Thoracic aorta (tissue), 2 donors: ENCODE measurements around the gene RBFOX2. TPM values are rescaled to one million over a fixed set of nuclear protein-coding genes. Genes with fewer than 3 reads are reported as not detected.

Experiments
- ATAC-seq: fragments of 150-250 bp; one replicate; pipeline ENCODE4 v1.8.0; 2017; ENCODE audit warnings: low read depth; ENCODE audit not compliant: insufficient number of reproducible peaks, low FRiP score
- DNase-seq: peaks from one replicate; pipeline ENCODE4 v3.0.0-alpha.2; 2020; ENCODE audit warnings: low spot score
- H3K27ac ChIP-seq, 2 donors: fragments of 200-600 bp; sonication (generic); 1 replicate in 1 of 2; 2 replicates in 1 of 2; pipeline ENCODE4 v1.5.1; 2016; ENCODE audit warnings: mild to moderate bottlenecking in 2 of 2, moderate library complexity in 2 of 2
- H3K27me3 ChIP-seq: fragments of 200-600 bp; sonication (generic); replicated peaks from 2 replicates; pipeline ENCODE4 v1.6.0; 2016; ENCODE audit warnings: mild to moderate bottlenecking; ENCODE audit not compliant: insufficient read depth
- H3K36me3 ChIP-seq: fragments of 200-600 bp; sonication (generic); one replicate; pipeline ENCODE4 v1.5.1; 2016
- H3K4me1 ChIP-seq, 2 donors: fragments of 200-600 bp; sonication (generic); 1 replicate in 1 of 2; 2 replicates in 1 of 2; pipeline versions ENCODE4 v1.5.1 to v1.6.0; 2016; ENCODE audit warnings: low read depth in 2 of 2, mild to moderate bottlenecking in 1 of 2; ENCODE audit not compliant: control insufficient read depth in 1 of 2
- H3K4me3 ChIP-seq: fragments of 200-600 bp; sonication (generic); 2 replicates; pipeline ENCODE4 v1.5.1; 2016; ENCODE audit warnings: mild to moderate bottlenecking
- H3K9me3 ChIP-seq: fragments of 200-600 bp; sonication (generic); 2 replicates; pipeline ENCODE4 v1.5.1; 2016
- CTCF ChIP-seq: fragments of 200-600 bp; sonication (generic); IDR thresholded peaks from one replicate; pipeline ENCODE4 v1.5.1; 2019; ENCODE audit warnings: antibody characterized with exemption
- total RNA-seq, 2 donors: library from RNA; depleted of rRNA; stranded (reverse); fragments of >200 nt; gene quantifications; one replicate each; pipeline versions ENCODE4 v1.1.0 to v1.2.3, GENCODE V29; 2016

RBFOX2 gene
- total RNA-seq, 2 donors from 2014 or later = 117 to 143 TPM

GRCh38 chr22:35824256-35824655 lies 204.4 kb downstream of the RBFOX2 start:
- TF ChIP-seq CTCF = no peak
- no peaks in the 10 kb centered on the region for H3K27me3 ChIP-seq
- ATAC-seq = no peak
- no peak overlapping the region for H3K27ac ChIP-seq
- H3K4me1 ChIP-seq = peaks cover 4 to 37% of the 10 kb centered on the region in 2 donors
- no peaks in the 10 kb centered on the region for H3K36me3 ChIP-seq
- no peaks in the 10 kb centered on the region for H3K9me3 ChIP-seq
- DNase-seq = no peak
- no peak overlapping the region for H3K4me3 ChIP-seq

GRCh38 chr22:35821654-35822053 lies 207.0 kb downstream of the RBFOX2 start:
- Histone ChIP-seq H3K4me3 (no peak overlapping the region), H3K9me3 (no peaks in the 10 kb centered on the region), H3K27ac (no peak overlapping the region), H3K4me1 (peaks cover 4 to 38% of the 10 kb centered on the region in 2 donors), H3K27me3 (no peaks in the 10 kb centered on the region), H3K36me3 (no peaks in the 10 kb centered on the region)
- ATAC-seq (no peak), DNase-seq (no peak)
- TF ChIP-seq CTCF = no peak

- DNase-seq (no peak), ATAC-seq (no peak)
- Histone ChIP-seq H3K9me3 (no peaks in the 10 kb centered on the region), H3K36me3 (no peaks in the 10 kb centered on the region), H3K4me3 (no peak overlapping the region), H3K27ac (no peak overlapping the region), H3K27me3 (no peaks in the 10 kb centered on the region), H3K4me1 (peaks cover 4 to 39% of the 10 kb centered on the region in 2 donors)
- TF ChIP-seq CTCF = no peak
Measured at GRCh38 chr22:35819421-35819820, 209.2 kb downstream of the RBFOX2 start.

GRCh38 chr22:35818897-35819296 lies 209.7 kb downstream of the RBFOX2 start:
- Histone ChIP-seq H3K27ac (no peak overlapping the region), H3K9me3 (no peaks in the 10 kb centered on the region), H3K36me3 (no peaks in the 10 kb centered on the region), H3K27me3 (no peaks in the 10 kb centered on the region), H3K4me1 (peaks cover 4 to 39% of the 10 kb centered on the region in 2 donors), H3K4me3 (no peak overlapping the region)
- ATAC-seq (no peak), DNase-seq (no peak)
- TF ChIP-seq CTCF = no peak

- H3K9me3 ChIP-seq = no peaks in the 10 kb centered on the region
- H3K4me3 ChIP-seq = no peak overlapping the region
- H3K36me3 ChIP-seq = peaks cover 11% of the 10 kb centered on the region
- TF ChIP-seq CTCF = no peak
- H3K4me1 ChIP-seq = peaks cover 0 to 6% of the 10 kb centered on the region in 2 donors
- H3K27me3 ChIP-seq = no peaks in the 10 kb centered on the region
- DNase-seq (no peak), ATAC-seq (no peak)
- no peak overlapping the region for H3K27ac ChIP-seq
Measured at GRCh38 chr22:35812600-35812999, 216.0 kb downstream of the RBFOX2 start.
